IMR-90 (cell line): ENCODE data around the gene RAP1A. TPM values are rescaled to one million over a fixed set of nuclear protein-coding genes. Genes with fewer than 3 reads are reported as not detected.

Experiments used
- polyA plus RNA-seq, 3 experiments: library from polyadenylated mRNA; depleted of rRNA; stranded (reverse); fragments of >200 nt; gene quantifications; 2 replicates each; pipeline ENCODE4 v1.2.3, GENCODE V29; 2012; ENCODE audit warnings: low replicate concordance in 1 of 3
- total RNA-seq: library from RNA; depleted of rRNA; stranded (reverse); fragments of >200 nt; gene quantifications from 2 replicates; pipeline ENCODE4 v1.2.3, GENCODE V29; 2012
- TF ChIP-seq, protein P1 (sequence below): fragments of 150-350 bp; IDR thresholded peaks from 2 replicates; pipeline ENCODE4 v1.6.1; 2017; ENCODE audit warnings: mild to moderate bottlenecking, antibody characterized with exemption, low read length, low read depth

RAP1A gene
- total and polyA plus RNA-seq, 2 of the 4 experiments (the other 2 are of a cell fraction), result 18.1 to 43.6 TPM

- TF ChIP-seq, protein P1, sequence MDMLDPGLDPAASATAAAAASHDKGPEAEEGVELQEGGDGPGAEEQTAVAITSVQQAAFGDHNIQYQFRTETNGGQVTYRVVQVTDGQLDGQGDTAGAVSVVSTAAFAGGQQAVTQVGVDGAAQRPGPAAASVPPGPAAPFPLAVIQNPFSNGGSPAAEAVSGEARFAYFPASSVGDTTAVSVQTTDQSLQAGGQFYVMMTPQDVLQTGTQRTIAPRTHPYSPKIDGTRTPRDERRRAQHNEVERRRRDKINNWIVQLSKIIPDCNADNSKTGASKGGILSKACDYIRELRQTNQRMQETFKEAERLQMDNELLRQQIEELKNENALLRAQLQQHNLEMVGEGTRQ, result peak; percentile 74
These were observed 119.8 kb downstream of the RAP1A start, which contains the start of gene INKA2 (continued) for GRCh38 chr1:111739194-111739924.
